ENCODE measurements around the gene CLCN4.

- TF ChIP-seq CTCF (conservative IDR thresholded peaks at IDR 0.05) (no peak), ZFX (IDR thresholded peaks at IDR 0.05) (no peak)
Observed at GRCh38 chrX:10167573-10167972, 10.8 kb downstream of the CLCN4 start.

Data from C4-2B (cell line).